NB4 (cell line): ENCODE results near the gene AGXT.

Experiments used
- CTCF ChIP-seq: IDR thresholded peaks from one replicate; pipeline ENCODE4 v1.5.1; 2012; ENCODE audit warnings: low read depth, low read length
- POLR2A ChIP-seq: IDR thresholded peaks from 2 replicates; pipeline ENCODE4 v1.6.1; 2011; ENCODE audit warnings: mild to moderate bottlenecking; ENCODE audit not compliant: insufficient read length; ENCODE audit errors: extremely low read depth

DNA sequence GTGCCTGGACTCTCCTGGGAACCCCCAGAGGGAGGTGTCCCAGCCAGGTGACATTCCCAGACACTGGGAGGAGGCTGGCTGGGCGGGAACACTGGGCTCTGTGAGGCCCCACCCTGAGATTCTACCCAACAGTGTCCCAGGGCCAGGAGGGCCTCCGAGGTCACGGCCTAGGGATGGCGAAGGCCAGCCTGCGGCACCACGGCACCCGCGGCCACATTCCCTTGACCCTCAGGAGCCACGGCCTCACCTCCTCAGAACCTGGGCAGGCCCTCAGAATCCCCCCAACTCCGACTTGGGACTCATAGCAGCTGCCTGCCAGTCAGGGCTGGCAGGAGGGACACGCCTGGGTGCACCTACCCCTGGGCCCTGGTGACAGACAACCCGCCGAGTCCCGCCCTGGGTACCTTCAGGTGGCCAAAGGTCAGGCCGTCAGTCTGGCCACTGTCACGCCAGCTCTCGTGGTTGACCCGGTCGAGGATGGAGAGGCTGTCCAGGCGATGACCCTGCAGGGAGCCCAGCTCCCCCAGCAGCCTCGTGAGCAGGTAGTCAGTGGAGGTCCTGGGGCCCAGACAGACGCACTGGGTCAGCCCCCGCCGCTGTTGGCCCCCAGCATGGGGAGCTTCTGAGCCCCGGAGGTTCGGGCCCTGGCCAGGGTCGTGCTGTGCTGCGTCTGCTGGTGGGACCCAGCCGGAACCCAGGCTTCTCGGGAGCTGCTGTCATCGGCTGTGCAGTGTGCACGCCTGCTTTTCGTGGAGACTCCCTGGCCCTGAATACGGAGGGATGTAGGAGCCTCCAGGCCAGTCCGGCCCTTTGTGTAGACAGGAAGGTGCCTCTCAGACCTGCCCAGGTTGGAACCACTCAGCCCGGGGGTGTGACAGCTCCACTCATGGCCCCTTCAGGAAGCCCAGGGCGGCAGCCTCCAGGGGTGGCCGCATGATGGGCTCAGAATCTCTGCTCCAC, 21.3 kb downstream of the AGXT start:
- TF ChIP-seq CTCF (no peak), POLR2A (no peak)
